Neutrophil (primary cell): ENCODE data around the gene DMBT1.

Experiments
- H3K27ac ChIP-seq: fragments of 200-600 bp; sonication (generic); 2 replicates; pipeline ENCODE4 v1.5.1; 2016; ENCODE audit warnings: mild to moderate bottlenecking, moderate library complexity
- H3K27me3 ChIP-seq: fragments of 200-600 bp; sonication (generic); 2 replicates; pipeline ENCODE4 v1.6.0; 2016; ENCODE audit warnings: mild to moderate bottlenecking
- H3K36me3 ChIP-seq: fragments of 200-600 bp; sonication (generic); 2 replicates; pipeline ENCODE4 v1.5.1; 2017
- H3K4me1 ChIP-seq, 2 experiments: fragments of 200-600 bp in 1 of 2; sonication (generic) in 1 of 2; 1 replicate in 1 of 2; 2 replicates in 1 of 2; pipeline versions ENCODE4 v1.5.1 to v1.6.1; 2013 to 2016; ENCODE audit warnings: low read depth in 1 of 2, low read length in 1 of 2, mild to moderate bottlenecking in 1 of 2, moderate library complexity in 1 of 2; ENCODE audit not compliant: control insufficient read depth in 1 of 2, insufficient read depth in 1 of 2
- H3K4me3 ChIP-seq, 2 experiments: fragments of 200-600 bp in 1 of 2; sonication (generic) in 1 of 2; 1 replicate in 1 of 2; 2 replicates in 1 of 2; pipeline ENCODE4 v1.5.1; 2013 to 2016; ENCODE audit warnings: low read depth in 1 of 2, low read length in 1 of 2, mild to moderate bottlenecking in 1 of 2, moderate library complexity in 1 of 2
- H3K9me3 ChIP-seq: fragments of 200-600 bp; sonication (generic); 2 replicates; pipeline ENCODE4 v1.5.1; 2016
- TF ChIP-seq, protein P1 (sequence below): fragments of 200-600 bp; sonication (generic); IDR thresholded peaks from 2 replicates; pipeline ENCODE4 v1.5.1; 2016; ENCODE audit warnings: antibody characterized with exemption

The DMBT1 gene

GRCh38 chr10:122559228-122559627, 1.3 kb upstream of the DMBT1 start:
- Histone ChIP-seq H3K9me3 (no peaks in the 10 kb centered on the region), H3K36me3 (no peaks in the 10 kb centered on the region), H3K27ac (no peak overlapping the region), H3K4me1 (no peaks in the 10 kb centered on the region), H3K27me3 (peaks cover 81% of the 10 kb centered on the region), H3K4me3 (no peak overlapping the region)
- TF ChIP-seq, protein P1, sequence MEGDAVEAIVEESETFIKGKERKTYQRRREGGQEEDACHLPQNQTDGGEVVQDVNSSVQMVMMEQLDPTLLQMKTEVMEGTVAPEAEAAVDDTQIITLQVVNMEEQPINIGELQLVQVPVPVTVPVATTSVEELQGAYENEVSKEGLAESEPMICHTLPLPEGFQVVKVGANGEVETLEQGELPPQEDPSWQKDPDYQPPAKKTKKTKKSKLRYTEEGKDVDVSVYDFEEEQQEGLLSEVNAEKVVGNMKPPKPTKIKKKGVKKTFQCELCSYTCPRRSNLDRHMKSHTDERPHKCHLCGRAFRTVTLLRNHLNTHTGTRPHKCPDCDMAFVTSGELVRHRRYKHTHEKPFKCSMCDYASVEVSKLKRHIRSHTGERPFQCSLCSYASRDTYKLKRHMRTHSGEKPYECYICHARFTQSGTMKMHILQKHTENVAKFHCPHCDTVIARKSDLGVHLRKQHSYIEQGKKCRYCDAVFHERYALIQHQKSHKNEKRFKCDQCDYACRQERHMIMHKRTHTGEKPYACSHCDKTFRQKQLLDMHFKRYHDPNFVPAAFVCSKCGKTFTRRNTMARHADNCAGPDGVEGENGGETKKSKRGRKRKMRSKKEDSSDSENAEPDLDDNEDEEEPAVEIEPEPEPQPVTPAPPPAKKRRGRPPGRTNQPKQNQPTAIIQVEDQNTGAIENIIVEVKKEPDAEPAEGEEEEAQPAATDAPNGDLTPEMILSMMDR: no peak

GRCh38 chr10:122561212-122561611, 658 bp downstream of the DMBT1 start:
- Histone ChIP-seq H3K9me3 (no peaks in the 10 kb centered on the region), H3K27me3 (peaks cover 89% of the 10 kb centered on the region), H3K4me3 (no peak overlapping the region), H3K27ac (no peak overlapping the region), H3K4me1 (no peaks in the 10 kb centered on the region), H3K36me3 (no peaks in the 10 kb centered on the region)
- TF ChIP-seq, protein P1: no peak

DNA sequence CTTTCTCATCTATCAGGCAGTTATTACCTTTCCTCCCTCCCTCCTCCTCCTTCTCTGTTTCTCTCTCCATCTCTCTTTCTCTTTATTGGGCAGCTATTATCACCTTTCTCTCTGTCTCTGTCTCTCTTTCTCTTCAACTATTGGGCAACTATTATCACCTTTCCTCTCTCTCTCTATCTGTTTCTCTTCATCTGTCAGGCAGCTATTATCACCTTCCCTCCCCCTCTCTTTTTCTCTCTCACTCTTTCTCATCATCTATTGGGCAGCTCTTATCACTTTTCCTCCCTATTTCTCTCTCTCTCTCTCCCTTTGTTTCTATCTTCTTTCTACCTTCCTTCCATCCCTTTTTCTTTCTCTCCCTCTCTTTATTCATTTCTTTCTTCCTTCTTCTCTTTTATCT, 1.2 kb downstream of the DMBT1 start:
- Histone ChIP-seq H3K36me3 (no peaks in the 10 kb centered on the region), H3K4me3 (no peak overlapping the region), H3K27me3 (peaks cover 84% of the 10 kb centered on the region), H3K4me1 (no peaks in the 10 kb centered on the region), H3K27ac (no peak overlapping the region), H3K9me3 (no peaks in the 10 kb centered on the region)
- TF ChIP-seq, protein P1: no peak

DNA sequence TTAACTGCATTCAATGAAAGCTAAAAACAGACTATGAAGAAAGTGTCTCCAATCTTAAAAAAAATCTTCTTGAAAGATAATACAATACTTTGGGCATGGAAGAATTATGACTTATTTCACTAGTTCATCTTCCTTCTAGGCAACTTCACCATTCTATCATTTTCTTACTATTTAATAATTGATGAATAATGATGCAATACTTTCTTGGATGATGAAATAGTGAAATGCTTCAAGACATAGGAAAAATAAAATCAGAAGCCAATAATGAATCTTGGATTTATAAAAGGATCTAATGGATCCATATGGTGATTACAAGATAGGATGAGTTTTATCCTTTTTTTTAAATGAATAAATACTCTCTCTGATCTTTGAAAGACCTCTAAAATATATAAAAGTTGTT, 4.4 kb downstream of the DMBT1 start:
- H3K36me3 ChIP-seq: no peaks in the 10 kb centered on the region
- TF ChIP-seq, protein P1: no peak
- no peaks in the 10 kb centered on the region for H3K4me1 ChIP-seq
- no peak overlapping the region for H3K4me3 ChIP-seq
- no peak overlapping the region for H3K27ac ChIP-seq
- no peaks in the 10 kb centered on the region for H3K9me3 ChIP-seq
- H3K27me3 ChIP-seq: peaks cover 53% of the 10 kb centered on the region

- Histone ChIP-seq H3K4me1 (no peaks in the 10 kb centered on the region), H3K4me3 (no peak overlapping the region), H3K27ac (no peak overlapping the region), H3K9me3 (no peaks in the 10 kb centered on the region), H3K36me3 (no peaks in the 10 kb centered on the region), H3K27me3 (peaks cover 45% of the 10 kb centered on the region)
- TF ChIP-seq, protein P1: no peak
These were observed 5.2 kb downstream of the DMBT1 start for GRCh38 chr10:122565766-122566206.

DNA sequence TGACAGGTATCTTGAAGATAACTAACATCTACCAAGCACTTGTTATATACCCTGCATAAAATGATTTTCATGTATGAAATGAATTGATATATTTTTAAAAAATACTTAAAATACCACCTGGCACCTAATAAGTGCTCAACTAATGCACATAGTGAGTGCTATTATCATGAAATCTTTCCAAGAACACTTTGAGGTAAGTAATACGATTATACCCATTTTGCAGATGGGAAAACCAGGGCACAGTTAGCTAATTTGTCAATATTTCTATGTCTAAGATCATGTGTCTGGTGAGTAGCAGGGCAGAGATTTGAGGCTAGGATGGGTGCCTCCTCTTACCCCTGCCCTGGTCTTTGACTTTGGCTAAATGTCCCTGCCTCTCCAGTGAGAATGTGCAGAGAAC, 6.1 kb downstream of the DMBT1 start:
- Histone ChIP-seq H3K9me3 (no peaks in the 10 kb centered on the region), H3K27me3 (peaks cover 37% of the 10 kb centered on the region), H3K27ac (no peak overlapping the region), H3K4me3 (no peak overlapping the region), H3K4me1 (no peaks in the 10 kb centered on the region), H3K36me3 (no peaks in the 10 kb centered on the region)
- TF ChIP-seq, protein P1: no peak
